Measurements from ENCODE around the gene DMAP1. TPM values are rescaled to one million over a fixed set of nuclear protein-coding genes. Genes with fewer than 3 reads are reported as not detected.

DMAP1 gene
- total RNA-seq (2014; rRNA removed; shearing (Covaris generic)): 38.8 and 40.0 TPM in 2 replicates
- polyA plus RNA-seq (2016; fragmentation: Nextera tagmentation; extraction: Ambion mirVana): 27.9 and 32.6 TPM in 2 replicates
- long read RNA-seq, transcript DMAP1-201 (11 exons, 1,552 nt): major isoform, 19 of 61 reads
- long read RNA-seq, transcript DMAP1-203 (10 exons, 1,730 nt): minor isoform, 15 of 61 reads
- long read RNA-seq, partial matches to known transcripts: 3 of 61 reads
- long read RNA-seq, other reads (novel, unspliced or antisense): 20 of 61 reads

GRCh38 chr1:44213222-44214112, at the start of gene DMAP1:
Gene DMAP1, plus strand, starts transcription at chr1:44213471. Its CDS starts 283 bp downstream, at chr1:44213754.
- DNase-seq (ENCODE audit: low spot score): peak; percentile 94
- ATAC-seq: peak; percentile 90
- Histone ChIP-seq H3K79me2 (replicated peaks; ENCODE audit: insufficient read depth) (peaks cover 6% of the 10 kb centered on the region; the same call in 1 of the 2 replicates), H2AFZ (peak within 1 kb of the TSS; percentile 97), H3K36me3 (ENCODE audit: insufficient read depth) (peaks cover 8% of the 10 kb centered on the region; the same call in 1 of the 2 replicates), H3K4me1 (ENCODE audit: insufficient read depth) (peaks cover 14% of the 10 kb centered on the region), H3K9me2 (ENCODE audit: insufficient read depth) (no peaks in the 10 kb centered on the region), H3K4me2 (peak within 1 kb of the TSS; percentile 98), H3K4me3 (peak within 1 kb of the TSS; percentile 99), H3K27ac (ENCODE audit: low read depth) (no peak within 1 kb of the TSS), H4K20me1 (replicated peaks; ENCODE audit: insufficient read depth) (no peaks in the 10 kb centered on the region; the same call in 1 of the 2 replicates), H3K27me3 (ENCODE audit: insufficient read depth) (peaks cover 11% of the 10 kb centered on the region; the same call in 1 of the 2 replicates), H3F3A (replicated peaks; ENCODE audit: low read depth) (no peaks in the 10 kb centered on the region)
- H3K4me3 Mint-ChIP-seq: peak within 1 kb of the TSS; percentile 90
- no peaks in the 10 kb centered on the region for H3K9me3 Mint-ChIP-seq
- TF ChIP-seq CREB1 (CRISPR knock-in tag; IDR thresholded peaks at IDR 0.05; ENCODE audit: low read depth) (peak; percentile 80), JUNB (IDR thresholded peaks at IDR 0.05; ENCODE audit: unreplicated experiment) (peak; percentile 20), EZH2phosphoT487 (IDR thresholded peaks at IDR 0.05; ENCODE audit: unreplicated experiment) (no peak), NANOG (IDR thresholded peaks at IDR 0.05; ENCODE audit: borderline replicate concordance) (no peak), POLR2AphosphoS5 (IDR thresholded peaks at IDR 0.05; ENCODE audit: low read depth) (peak; percentile 73), ZNF114 (CRISPR knock-in tag; IDR thresholded peaks at IDR 0.05) (peak; percentile 86; the same call in 1 of the 2 replicates), EZH2 (IDR thresholded peaks at IDR 0.05; ENCODE audit: low read depth, unreplicated experiment) (no peak), ZNF331 (CRISPR knock-in tag; IDR thresholded peaks at IDR 0.05; ENCODE audit: low read depth) (peak; percentile 30; the same call in 1 of the 2 replicates), ETS1 (IDR thresholded peaks at IDR 0.05) (peak; percentile 86), STAT1 (IDR thresholded peaks at IDR 0.05; ENCODE audit: unreplicated experiment) (no peak), REST (IDR thresholded peaks at IDR 0.05; ENCODE audit: unreplicated experiment) (no peak), CTCF (conservative IDR thresholded peaks at IDR 0.05; ENCODE audit: low read depth in 2 of 2) (peak in 1 of 2 experiments; percentile 33; a peak in 2 of 4 replicates)
- H3K27me3 Mint-ChIP-seq (ENCODE audit: insufficient read depth, low read depth, poor library complexity): peaks cover 16% of the 10 kb centered on the region
- H3K27ac Mint-ChIP-seq: 0 out of 2 replicates have a peak within 1 kb of the TSS, but pooled peaks have one; percentile 49
- H3K4me1 Mint-ChIP-seq: peaks cover 8% of the 10 kb centered on the region
- H3K36me3 Mint-ChIP-seq (ENCODE audit: low read depth): peaks cover 27% of the 10 kb centered on the region

Measured in GM23338 (cell line).